SK-N-SH (cell line): ENCODE measurements around the gene GRAP. TPM values are rescaled to one million over a fixed set of nuclear protein-coding genes. Genes with fewer than 3 reads are reported as not detected.

Source experiments
- CTCF ChIA-PET: fragments of 300-600, 350-600 bp; formaldehyde crosslinking; extraction: SDS; loops from one replicate; lab custom pipeline; 2021; lab: Yijun Ruan, JAX
- POLR2A ChIA-PET: fragments of 350-600 bp; sonication (Branson Sonifier 250); formaldehyde crosslinking; extraction: SDS; loops from one replicate; lab custom pipeline; 2020; ENCODE audit warnings: antibody characterized with exemption, inconsistent platforms; lab: Yijun Ruan, JAX
- DNase-seq: peaks from one replicate; pipeline ENCODE4 v3.0.0; 2012
- H2AFZ ChIP-seq: fragments of 200-600 bp; sonication (generic); 2 replicates; pipeline ENCODE4 v1.8.1; 2016; ENCODE audit warnings: antibody characterized with exemption, mild to moderate bottlenecking, low read depth
- H3F3A ChIP-seq: fragments of 200-600 bp; sonication (generic); replicated peaks from 2 replicates; pipeline ENCODE3; 2016; ENCODE audit warnings: antibody characterized with exemption, mild to moderate bottlenecking; ENCODE audit not compliant: insufficient read depth
- H3K27ac ChIP-seq, 2 experiments: fragments of 200-500 bp in 1 of 2; fragments of 200-600 bp in 1 of 2; sonication (Bioruptor generic) in 1 of 2; sonication (generic), shearing (Covaris generic) in 1 of 2; 2 replicates each; pipeline versions ENCODE4 v1.5.1 to v1.6.1; 2014 to 2016; ENCODE audit warnings: low read depth in 2 of 2, inconsistent platforms in 1 of 2, low read length in 1 of 2, mild to moderate bottlenecking in 1 of 2, mixed read lengths in 1 of 2
- H3K27me3 ChIP-seq: fragments of 200-600 bp; sonication (generic), shearing (Covaris generic); 2 replicates; pipeline ENCODE4 v1.6.1; 2016; ENCODE audit warnings: mixed run types; ENCODE audit not compliant: insufficient read depth
- H3K36me3 ChIP-seq, 2 experiments: fragments of 200-500 bp in 1 of 2; fragments of 200-600 bp in 1 of 2; sonication (Bioruptor generic) in 1 of 2; sonication (generic) in 1 of 2; replicated peaks in 1 of 2; 2 replicates each; pipeline versions ENCODE3 to v1.5.1; 2014 to 2016; ENCODE audit warnings: low read length in 1 of 2, mild to moderate bottlenecking in 1 of 2; ENCODE audit not compliant: insufficient read depth in 2 of 2, control insufficient read depth in 1 of 2
- H3K4me1 ChIP-seq, 2 experiments: fragments of 200-500 bp in 1 of 2; fragments of 200-600 bp in 1 of 2; sonication (Bioruptor generic) in 1 of 2; sonication (generic), shearing (Covaris generic) in 1 of 2; 2 replicates each; pipeline versions ENCODE4 v1.5.1 to v1.6.1; 2014 to 2016; ENCODE audit warnings: low read depth in 1 of 2, low read length in 1 of 2, mixed run types in 1 of 2; ENCODE audit not compliant: insufficient read depth in 2 of 2, control insufficient read depth in 1 of 2
- H3K4me2 ChIP-seq: fragments of 200-600 bp; sonication (generic), shearing (Covaris generic); 2 replicates; pipeline ENCODE4 v1.6.1; 2017; ENCODE audit warnings: mixed run types
- H3K4me3 ChIP-seq, 2 experiments: fragments of 200-500 bp in 1 of 2; fragments of 200-600 bp in 1 of 2; sonication (Bioruptor generic) in 1 of 2; sonication (generic), shearing (Covaris generic) in 1 of 2; 2 replicates each; pipeline versions ENCODE4 v1.5.1 to v1.8.1; 2014 to 2016; ENCODE audit warnings: low read depth in 2 of 2, inconsistent platforms in 1 of 2, low read length in 1 of 2, mild to moderate bottlenecking in 1 of 2, mixed read lengths in 1 of 2, moderate library complexity in 1 of 2
- H3K79me2 ChIP-seq: fragments of 200-600 bp; sonication (generic); 2 replicates; pipeline ENCODE4 v1.8.1; 2017; ENCODE audit warnings: mild to moderate bottlenecking; ENCODE audit not compliant: insufficient read depth
- H3K9ac ChIP-seq: fragments of 200-600 bp; sonication (generic); 2 replicates; pipeline ENCODE4 v1.6.1; 2017; ENCODE audit warnings: mixed run types
- H3K9me2 ChIP-seq: fragments of 200-600 bp; sonication (generic); 2 replicates; pipeline ENCODE4 v1.6.1; 2017; ENCODE audit warnings: mixed run types
- H3K9me3 ChIP-seq: fragments of 200-600 bp; sonication (generic); 2 replicates; pipeline ENCODE4 v1.6.1; 2017; ENCODE audit warnings: mixed run types, mild to moderate bottlenecking, moderate library complexity
- H4K20me1 ChIP-seq: fragments of 200-600 bp; sonication (generic); 2 replicates; pipeline ENCODE4 v1.6.1; 2017; ENCODE audit warnings: mild to moderate bottlenecking, mixed run types; ENCODE audit not compliant: insufficient read depth
- FOSL2 ChIP-seq: IDR thresholded peaks from 2 replicates; pipeline ENCODE4 v1.4.0; 2012; ENCODE audit warnings: low read depth, mild to moderate bottlenecking, moderate library complexity, borderline replicate concordance
- JUND ChIP-seq: IDR thresholded peaks from 2 replicates; pipeline ENCODE4 v1.4.0; 2012
- MAX ChIP-seq: IDR thresholded peaks from 2 replicates; pipeline ENCODE4 v1.4.0; 2012; ENCODE audit warnings: low read depth
- MEF2A ChIP-seq: IDR thresholded peaks from 2 replicates; pipeline ENCODE4 v1.4.0; 2012; ENCODE audit warnings: low read depth, borderline replicate concordance
- PBX3 ChIP-seq: IDR thresholded peaks from 2 replicates; pipeline ENCODE4; 2012
- POLR2AphosphoS5 ChIP-seq: IDR thresholded peaks from 2 replicates; pipeline ENCODE4 v1.6.1; 2012; ENCODE audit warnings: low read depth, low read length
- SIN3A ChIP-seq: IDR thresholded peaks from 2 replicates; pipeline ENCODE4 v1.6.1; 2012; ENCODE audit warnings: low read depth, mild to moderate bottlenecking, low read length, moderate library complexity, borderline replicate concordance
- SMC3 ChIP-seq: IDR thresholded peaks from 2 replicates; pipeline ENCODE4 v1.6.1; 2012; ENCODE audit warnings: low read depth, low read length, improper control_type of control experiment
- TCF12 ChIP-seq: IDR thresholded peaks from 2 replicates; pipeline ENCODE4 v1.4.0; 2012
- TEAD4 ChIP-seq: IDR thresholded peaks from 2 replicates; pipeline ENCODE4 v1.4.0; 2012; ENCODE audit warnings: mild to moderate bottlenecking, borderline replicate concordance; ENCODE audit not compliant: insufficient read depth
- USF2 ChIP-seq: fragments of 150-350 bp; IDR thresholded peaks from 2 replicates; pipeline ENCODE4 v1.6.1; 2017; ENCODE audit warnings: antibody characterized with exemption, low read length, low read depth, borderline replicate concordance
- whole genome bisulfite sequencing: methylation state at CpG from one replicate; pipeline ENCODE4 v1.1.6; 2017; ENCODE audit warnings: low lambda C conversion rate; 5-methylcytosine and 5-hydroxymethylcytosine counted together
- polyA plus RNA-seq, 3 experiments: library from polyadenylated mRNA; depleted of rRNA; stranded (reverse); fragments of >200 nt; gene quantifications; 2 replicates each; pipeline ENCODE4 v1.2.3, GENCODE V29; 2012
- TF ChIP-seq, protein P1 (sequence below): IDR thresholded peaks from 2 replicates; pipeline ENCODE4 v1.4.0; 2012; ENCODE audit warnings: low read depth, borderline replicate concordance
- TF ChIP-seq, protein P2 (sequence below): IDR thresholded peaks from 2 replicates; pipeline ENCODE4 v1.6.1; 2012; ENCODE audit warnings: mild to moderate bottlenecking, low read depth, low read length, moderate library complexity
- TF ChIP-seq, protein P3 (sequence below): fragments of 200-600 bp; sonication (generic); IDR thresholded peaks from 2 replicates; pipeline ENCODE4 v1.6.1; 2017; ENCODE audit warnings: antibody characterized with exemption, mild to moderate bottlenecking, moderate library complexity

The GRAP gene
- polyA plus RNA-seq, 1 of the 3 experiments (the other 2 are of a cell fraction), result 0.02 TPM

DNA sequence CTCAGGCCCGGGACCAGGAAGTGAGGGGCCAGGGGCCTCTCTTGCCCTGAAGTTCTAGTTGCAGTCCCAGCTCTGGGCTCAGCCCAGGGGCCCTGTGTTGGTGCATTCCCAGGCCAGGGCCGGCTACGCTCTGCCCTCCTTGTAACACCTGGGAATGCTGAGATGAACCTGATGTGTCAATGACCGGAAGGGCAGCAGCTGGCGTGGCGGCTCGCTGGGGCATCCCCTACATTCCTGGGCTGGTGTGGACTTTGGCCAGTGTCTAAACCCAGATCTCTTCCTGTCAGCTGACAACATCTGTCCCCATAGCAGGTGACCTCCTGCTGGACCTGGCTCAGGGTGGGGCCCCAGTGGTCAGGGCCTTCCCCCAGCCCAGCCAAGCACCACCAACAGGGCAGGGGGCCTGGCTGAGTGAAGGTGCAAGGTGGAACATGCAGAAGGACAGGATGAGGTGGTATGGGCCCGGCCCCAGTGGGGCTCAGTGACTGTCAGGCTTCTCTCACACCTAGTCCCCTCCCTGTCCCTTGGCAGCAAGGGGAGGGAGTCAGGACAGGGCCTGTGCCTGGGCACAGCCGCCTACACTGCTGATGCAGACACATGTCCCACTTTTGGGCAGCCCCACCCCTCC, 58.1 kb downstream of the GRAP start:
- H3K9me2 ChIP-seq, result no peaks in the 10 kb centered on the region
- H2AFZ ChIP-seq, result no peak overlapping the region
- H3K9me3 ChIP-seq, result no peaks in the 10 kb centered on the region
- peaks cover 0 to 11% of the 10 kb centered on the region in 2 experiments for H3K36me3 ChIP-seq
- CTCF ChIA-PET, result no interaction called here
- POLR2A ChIA-PET, result no interaction called here
- no peak overlapping the region for H3K4me2 ChIP-seq
- H3K27ac ChIP-seq, result no peak overlapping the region
- no peak for TF ChIP-seq SIN3A
- no peak for TF ChIP-seq JUND
- no peak for TF ChIP-seq PBX3
- no peak for TF ChIP-seq FOSL2
- TF ChIP-seq TEAD4, result no peak
- TF ChIP-seq SMC3, result no peak
- TF ChIP-seq MEF2A, result no peak
- TF ChIP-seq USF2, result no peak
- no peak for TF ChIP-seq MAX
- TF ChIP-seq, protein P1, sequence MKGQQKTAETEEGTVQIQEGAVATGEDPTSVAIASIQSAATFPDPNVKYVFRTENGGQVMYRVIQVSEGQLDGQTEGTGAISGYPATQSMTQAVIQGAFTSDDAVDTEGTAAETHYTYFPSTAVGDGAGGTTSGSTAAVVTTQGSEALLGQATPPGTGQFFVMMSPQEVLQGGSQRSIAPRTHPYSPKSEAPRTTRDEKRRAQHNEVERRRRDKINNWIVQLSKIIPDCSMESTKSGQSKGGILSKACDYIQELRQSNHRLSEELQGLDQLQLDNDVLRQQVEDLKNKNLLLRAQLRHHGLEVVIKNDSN, result no peak
- TF ChIP-seq, all 33 proteins: peak for 0
- H3K79me2 ChIP-seq, result peaks cover 21% of the 10 kb centered on the region; the same call in 1 of the 2 replicates
- no peak for DNase-seq
- H4K20me1 ChIP-seq, result no peaks in the 10 kb centered on the region
- H3K4me3 ChIP-seq, result no peak overlapping the region
- no peaks in the 10 kb centered on the region; a peak in 1 of 4 replicates for H3K4me1 ChIP-seq
- no CpG with 5 or more reads among the region's 9 CpGs for WGBS
- H3F3A ChIP-seq, result no peaks in the 10 kb centered on the region
- H3K27me3 ChIP-seq, result no peaks in the 10 kb centered on the region
- H3K9ac ChIP-seq, result no peak overlapping the region

GRCh38 chr17:18987862-18988545, 58.8 kb downstream of the GRAP start:
- Histone ChIP-seq H3K36me3 (peaks cover 0 to 11% of the 10 kb centered on the region in 2 experiments), H3K4me2 (no peak overlapping the region), H3K4me1 (no peaks in the 10 kb centered on the region; a peak in 1 of 4 replicates), H3K79me2 (peaks cover 15% of the 10 kb centered on the region; the same call in 1 of the 2 replicates), H3K9ac (no peak overlapping the region), H3K27ac (no peak overlapping the region), H2AFZ (no peak overlapping the region), H3K9me2 (no peaks in the 10 kb centered on the region), H3K4me3 (no peak overlapping the region), H4K20me1 (no peaks in the 10 kb centered on the region), H3F3A (no peaks in the 10 kb centered on the region), H3K27me3 (no peaks in the 10 kb centered on the region), H3K9me3 (no peaks in the 10 kb centered on the region)
- CTCF ChIA-PET, result interaction anchor here (1.3 kb wide), 1 partner anchor 9 kb away, joined by 3 read pairs; no protein-coding TSS in a partner anchor
- POLR2A ChIA-PET, result no interaction called here
- no peak for DNase-seq
- WGBS, result 93% methylated on average over 5 of the region's 14 CpGs
- TF ChIP-seq SMC3 (no peak), POLR2AphosphoS5 (no peak), USF2 (no peak), TCF12 (no peak), FOSL2 (no peak)
- TF ChIP-seq, protein P1, result no peak
- TF ChIP-seq, protein P2, sequence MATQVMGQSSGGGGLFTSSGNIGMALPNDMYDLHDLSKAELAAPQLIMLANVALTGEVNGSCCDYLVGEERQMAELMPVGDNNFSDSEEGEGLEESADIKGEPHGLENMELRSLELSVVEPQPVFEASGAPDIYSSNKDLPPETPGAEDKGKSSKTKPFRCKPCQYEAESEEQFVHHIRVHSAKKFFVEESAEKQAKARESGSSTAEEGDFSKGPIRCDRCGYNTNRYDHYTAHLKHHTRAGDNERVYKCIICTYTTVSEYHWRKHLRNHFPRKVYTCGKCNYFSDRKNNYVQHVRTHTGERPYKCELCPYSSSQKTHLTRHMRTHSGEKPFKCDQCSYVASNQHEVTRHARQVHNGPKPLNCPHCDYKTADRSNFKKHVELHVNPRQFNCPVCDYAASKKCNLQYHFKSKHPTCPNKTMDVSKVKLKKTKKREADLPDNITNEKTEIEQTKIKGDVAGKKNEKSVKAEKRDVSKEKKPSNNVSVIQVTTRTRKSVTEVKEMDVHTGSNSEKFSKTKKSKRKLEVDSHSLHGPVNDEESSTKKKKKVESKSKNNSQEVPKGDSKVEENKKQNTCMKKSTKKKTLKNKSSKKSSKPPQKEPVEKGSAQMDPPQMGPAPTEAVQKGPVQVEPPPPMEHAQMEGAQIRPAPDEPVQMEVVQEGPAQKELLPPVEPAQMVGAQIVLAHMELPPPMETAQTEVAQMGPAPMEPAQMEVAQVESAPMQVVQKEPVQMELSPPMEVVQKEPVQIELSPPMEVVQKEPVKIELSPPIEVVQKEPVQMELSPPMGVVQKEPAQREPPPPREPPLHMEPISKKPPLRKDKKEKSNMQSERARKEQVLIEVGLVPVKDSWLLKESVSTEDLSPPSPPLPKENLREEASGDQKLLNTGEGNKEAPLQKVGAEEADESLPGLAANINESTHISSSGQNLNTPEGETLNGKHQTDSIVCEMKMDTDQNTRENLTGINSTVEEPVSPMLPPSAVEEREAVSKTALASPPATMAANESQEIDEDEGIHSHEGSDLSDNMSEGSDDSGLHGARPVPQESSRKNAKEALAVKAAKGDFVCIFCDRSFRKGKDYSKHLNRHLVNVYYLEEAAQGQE, result no peak
- TF ChIP-seq, protein P3, sequence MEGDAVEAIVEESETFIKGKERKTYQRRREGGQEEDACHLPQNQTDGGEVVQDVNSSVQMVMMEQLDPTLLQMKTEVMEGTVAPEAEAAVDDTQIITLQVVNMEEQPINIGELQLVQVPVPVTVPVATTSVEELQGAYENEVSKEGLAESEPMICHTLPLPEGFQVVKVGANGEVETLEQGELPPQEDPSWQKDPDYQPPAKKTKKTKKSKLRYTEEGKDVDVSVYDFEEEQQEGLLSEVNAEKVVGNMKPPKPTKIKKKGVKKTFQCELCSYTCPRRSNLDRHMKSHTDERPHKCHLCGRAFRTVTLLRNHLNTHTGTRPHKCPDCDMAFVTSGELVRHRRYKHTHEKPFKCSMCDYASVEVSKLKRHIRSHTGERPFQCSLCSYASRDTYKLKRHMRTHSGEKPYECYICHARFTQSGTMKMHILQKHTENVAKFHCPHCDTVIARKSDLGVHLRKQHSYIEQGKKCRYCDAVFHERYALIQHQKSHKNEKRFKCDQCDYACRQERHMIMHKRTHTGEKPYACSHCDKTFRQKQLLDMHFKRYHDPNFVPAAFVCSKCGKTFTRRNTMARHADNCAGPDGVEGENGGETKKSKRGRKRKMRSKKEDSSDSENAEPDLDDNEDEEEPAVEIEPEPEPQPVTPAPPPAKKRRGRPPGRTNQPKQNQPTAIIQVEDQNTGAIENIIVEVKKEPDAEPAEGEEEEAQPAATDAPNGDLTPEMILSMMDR, result no peak
